Endothelial cell of umbilical vein (primary cell): ENCODE measurements around the gene ZNF598. TPM values are rescaled to one million over a fixed set of nuclear protein-coding genes. Genes with fewer than 3 reads are reported as not detected.

ENCODE experiments used
- BruUV-seq: library from RNA; stranded (reverse); fragments of 400-500 nt; replicated peaks from 2 replicates; lab custom pipeline; 2021; lab: Mats Ljungman, UMichigan
- CTCF ChIA-PET: fragments of 300-600, 350-600 bp; sonication (Branson Sonifier 250); formaldehyde crosslinking; loops from one replicate; lab custom pipeline; 2021; ENCODE audit warnings: antibody characterized with exemption, inconsistent platforms; lab: Charles Lee
- POLR2A ChIA-PET: fragments of 300-600, 350-600 bp; sonication (Branson Sonifier 250); formaldehyde crosslinking; loops from one replicate; lab custom pipeline; 2021; ENCODE audit warnings: antibody characterized with exemption, inconsistent platforms; lab: Charles Lee
- DNase-seq: peaks from one replicate; pipeline ENCODE4 v3.0.0-alpha.2; 2011; ENCODE audit warnings: low read depth, low spot score
- FAIRE-seq: peaks from 2 replicates; lab custom pipeline; 2011; peaks lifted over from hg19 to GRCh38; lab: Jason Lieb, UNC
- H2AFZ ChIP-seq: 2 replicates; pipeline ENCODE4 v1.6.0; 2012; ENCODE audit warnings: low read depth, low read length, control low read depth, inconsistent platforms
- H3K27ac ChIP-seq: 2 replicates; pipeline ENCODE4 v1.5.1; 2011; ENCODE audit warnings: low read depth, mild to moderate bottlenecking, control low read depth, low read length, moderate library complexity; ENCODE audit not compliant: insufficient read depth
- H3K27me3 ChIP-seq, 2 experiments: 2 replicates each; pipeline versions ENCODE4 v1.6.0 to v1.6.1; 2011; ENCODE audit warnings: low read length in 2 of 2, mixed read lengths in 1 of 2; ENCODE audit not compliant: control insufficient read depth in 2 of 2, insufficient read depth in 2 of 2
- H3K36me3 ChIP-seq, 2 experiments: 2 replicates in 1 of 2; 3 replicates in 1 of 2; pipeline ENCODE4 v1.5.1; 2011; ENCODE audit warnings: low read length in 2 of 2, mild to moderate bottlenecking in 1 of 2, moderate library complexity in 1 of 2; ENCODE audit not compliant: control insufficient read depth in 2 of 2, insufficient read depth in 2 of 2; ENCODE audit errors: extremely low read depth in 1 of 2
- H3K4me1 ChIP-seq: 3 replicates; pipeline ENCODE4 v1.5.1; 2011; ENCODE audit warnings: mild to moderate bottlenecking, low read length; ENCODE audit not compliant: control insufficient read depth, insufficient read depth; ENCODE audit errors: extremely low read depth
- H3K4me2 ChIP-seq: 2 replicates; pipeline ENCODE4 v1.6.1; 2011; ENCODE audit warnings: low read length, control low read depth, mixed read lengths; ENCODE audit not compliant: insufficient read depth
- H3K4me3 ChIP-seq, 3 experiments: fragments of 200-600 bp in 1 of 3; sonication (generic), shearing (Covaris generic) in 1 of 3; replicated peaks in 1 of 3; 2 replicates each; pipeline ENCODE4 v1.5.1; 2011 to 2016; ENCODE audit warnings: control low read depth in 3 of 3, low read length in 3 of 3, mild to moderate bottlenecking in 2 of 3, inconsistent platforms in 1 of 3, low read depth in 1 of 3, moderate library complexity in 1 of 3; ENCODE audit not compliant: insufficient read depth in 1 of 3
- H3K79me2 ChIP-seq: 2 replicates; pipeline ENCODE4 v1.6.0; 2012; ENCODE audit warnings: low read length, inconsistent platforms; ENCODE audit not compliant: control insufficient read depth, insufficient read depth
- H3K9ac ChIP-seq: replicated peaks from 2 replicates; pipeline ENCODE3; 2011; ENCODE audit warnings: low read length, control low read depth; ENCODE audit not compliant: insufficient read depth; ENCODE audit errors: extremely low read depth
- H3K9me1 ChIP-seq: replicated peaks from 3 replicates; pipeline ENCODE4 v1.6.0; 2011; ENCODE audit warnings: mild to moderate bottlenecking, low read length; ENCODE audit not compliant: control insufficient read depth, insufficient read depth; ENCODE audit errors: extremely low read depth
- H3K9me3 ChIP-seq: replicated peaks from 2 replicates; pipeline ENCODE4 v1.5.1; 2012; ENCODE audit warnings: low read length, inconsistent platforms; ENCODE audit not compliant: control insufficient read depth, insufficient read depth
- H4K20me1 ChIP-seq: replicated peaks from 2 replicates; pipeline ENCODE3; 2011; ENCODE audit warnings: mild to moderate bottlenecking, low read length; ENCODE audit not compliant: control insufficient read depth, insufficient read depth; ENCODE audit errors: extremely low read depth
- CTCF ChIP-seq, 2 donors: IDR thresholded peaks; 1 replicate in 1 of 2; 2 replicates in 1 of 2; pipeline ENCODE4 v1.5.1; 2011; ENCODE audit warnings: low read length in 2 of 2, mild to moderate bottlenecking in 2 of 2, moderate library complexity in 2 of 2, control low read depth in 1 of 2, inconsistent platforms in 1 of 2, low read depth in 1 of 2; ENCODE audit not compliant: insufficient read depth in 1 of 2; ENCODE audit errors: extremely low read depth in 1 of 2
- EZH2 ChIP-seq: IDR thresholded peaks from 2 replicates; pipeline ENCODE4 v1.6.1; 2012; ENCODE audit warnings: borderline replicate concordance, low read depth, mild to moderate bottlenecking, moderate library complexity, low read length, inconsistent platforms; ENCODE audit not compliant: severe bottlenecking
- FOS ChIP-seq: IDR thresholded peaks from 2 replicates; pipeline ENCODE4 v1.6.1; 2011; ENCODE audit warnings: mild to moderate bottlenecking, low read length, moderate library complexity, borderline replicate concordance; ENCODE audit not compliant: insufficient read depth
- GATA2 ChIP-seq: IDR thresholded peaks from 2 replicates; pipeline ENCODE4 v1.7.0; 2011; ENCODE audit warnings: low read depth, mild to moderate bottlenecking, moderate library complexity, mixed read lengths, low read length; ENCODE audit not compliant: insufficient read length, insufficient read depth
- JUN ChIP-seq: IDR thresholded peaks from 2 replicates; pipeline ENCODE4 v1.6.1; 2011; ENCODE audit warnings: borderline replicate concordance, low read depth; ENCODE audit not compliant: insufficient read length, insufficient read depth
- MAX ChIP-seq: IDR thresholded peaks from 2 replicates; pipeline ENCODE4 v1.6.1; 2011; ENCODE audit not compliant: insufficient read depth, insufficient read length
- MYC ChIP-seq: IDR thresholded peaks from one replicate; pipeline ENCODE4 v1.6.1; 2011; ENCODE audit warnings: mild to moderate bottlenecking, low read depth, low read length
- POLR2A ChIP-seq: IDR thresholded peaks from 2 replicates; pipeline ENCODE4 v1.6.1; 2012; ENCODE audit warnings: low read depth, mild to moderate bottlenecking, control low read depth, low read length
- POLR2AphosphoS5 ChIP-seq: IDR thresholded peaks from 2 replicates; pipeline ENCODE4 v1.6.1; 2012; ENCODE audit warnings: low read depth, mild to moderate bottlenecking, control low read depth, low read length, moderate library complexity; ENCODE audit not compliant: insufficient read depth
- dilution Hi-C: fragments of 300-500 bp; cut with MboI; formaldehyde crosslinking; loops from one replicate; pipeline ENCODE4 v1.15.0; 2019; ENCODE audit warnings: low sequenced_read_pairs; ENCODE audit not compliant: extremely low pct_ligation_motif_present
- intact Hi-C: fragments of 100-400 bp; cut with micrococcal nuclease; formaldehyde crosslinking; loops from one replicate; pipeline ENCODE4 v1.10.0; 2022
- polyA plus RNA-seq, 4 experiments: library from polyadenylated mRNA; depleted of rRNA in 3 of 4; stranded (reverse) in 3 of 4; unstranded in 1 of 4; fragments of >200 nt; gene quantifications; 2 replicates each; pipeline versions ENCODE4 v1.2.1 to v1.2.3, GENCODE V29; 2011 to 2012; ENCODE audit warnings: missing spikeins in 1 of 4
- total RNA-seq: library from RNA; stranded (reverse); gene quantifications from 2 replicates; pipeline ENCODE4 v1.2.3, GENCODE V29; 2021

The ZNF598 gene
- total and polyA plus RNA-seq, 2 donors (not counting 3 experiments of a cell fraction or from before 2014, with no cell fraction given), result 43.3 to 67.0 TPM

- peaks cover 0 to 53% of the 10 kb centered on the region in 2 experiments for H3K36me3 ChIP-seq
- FAIRE-seq, result no peak
- H4K20me1 ChIP-seq, result no peaks in the 10 kb centered on the region
- TF ChIP-seq MAX (no peak), GATA2 (no peak), FOS (no peak), JUN (no peak), CTCF (IDR thresholded peaks at IDR 0.05; ENCODE audit: extremely low read depth in 1 of 2, insufficient read depth in 1 of 2, low read depth in 1 of 2, low read length in 2 of 2) (no peak), EZH2 (no peak), POLR2A (no peak), POLR2AphosphoS5 (no peak), MYC (no peak)
- dilution Hi-C loops, result no loop called here
- H3K9me3 ChIP-seq, result no peaks in the 10 kb centered on the region
- ChIA-PET POLR2A (no interaction called here), CTCF (interaction anchor here (0.5 kb wide), 1 partner anchor 154 kb away, joined by 4 read pairs; no protein-coding TSS in a partner anchor)
- BruUV-seq, result TSS peak; percentile 36
- H3K79me2 ChIP-seq, result peaks cover 8% of the 10 kb centered on the region
- H3K27me3 ChIP-seq, result no peaks in the 10 kb centered on the region
- H3K9me1 ChIP-seq, result no peaks in the 10 kb centered on the region
- no peaks in the 10 kb centered on the region for H3K4me1 ChIP-seq
- no peak for DNase-seq
- intact Hi-C loops, result no loop called here
- H2AFZ ChIP-seq, result no peak overlapping the region
- H3K4me3 ChIP-seq, result no peak overlapping the region
- H3K27ac ChIP-seq, result no peak overlapping the region
- H3K9ac ChIP-seq, result no peak overlapping the region
- H3K4me2 ChIP-seq, result no peak overlapping the region
These were observed 11.2 kb downstream of the ZNF598 start for GRCh38 chr16:1998360-1998835.
